Measurements from ENCODE around the gene PDK1.
"Not testable (repeated sequence)": the region's sequence is repeated elsewhere in the genome, so short reads cannot be mapped to it uniquely, and the experiment has no call there.

Gene PDK1

GRCh38 chr2:172540421-172540820 lies 15.5 kb upstream of the PDK1 start:
- Histone ChIP-seq H3K36me3 (ENCODE audit: insufficient read depth, low read length) (no peaks in the 10 kb centered on the region), H4K20me1 (ENCODE audit: insufficient read depth, low read length) (no peaks in the 10 kb centered on the region), H3K9ac (ENCODE audit: low read depth, low read length) (no peak overlapping the region), H3K27ac (ENCODE audit: low read length) (no peak overlapping the region), H3K4me3 (ENCODE audit: low read depth in 1 of 2, low read length in 2 of 2) (no peak overlapping the region), H3K79me2 (ENCODE audit: insufficient read depth, low read length) (no peaks in the 10 kb centered on the region), H2AFZ (ENCODE audit: low read depth, low read length) (no peak overlapping the region), H3K4me2 (ENCODE audit: insufficient read depth, low read length) (no peak overlapping the region), H3K4me1 (ENCODE audit: insufficient read depth, low read length) (no peaks in the 10 kb centered on the region), H3K27me3 (ENCODE audit: insufficient read depth, low read length, poor library complexity) (no peaks in the 10 kb centered on the region), H3K9me3 (ENCODE audit: insufficient read depth, low read length, severe bottlenecking) (peaks cover 19% of the 10 kb centered on the region)
- no peak for ATAC-seq (ENCODE audit: insufficient read depth, low read depth)
- no peak for TF ChIP-seq EZH2 (IDR thresholded peaks at IDR 0.05; ENCODE audit: borderline replicate concordance, low read depth, low read length, severe bottlenecking)
- no peak for TF ChIP-seq CTCF (IDR thresholded peaks at IDR 0.05; ENCODE audit: borderline replicate concordance, extremely low read depth, low read length, poor library complexity, severe bottlenecking)
- no peak for DNase-seq

DNA sequence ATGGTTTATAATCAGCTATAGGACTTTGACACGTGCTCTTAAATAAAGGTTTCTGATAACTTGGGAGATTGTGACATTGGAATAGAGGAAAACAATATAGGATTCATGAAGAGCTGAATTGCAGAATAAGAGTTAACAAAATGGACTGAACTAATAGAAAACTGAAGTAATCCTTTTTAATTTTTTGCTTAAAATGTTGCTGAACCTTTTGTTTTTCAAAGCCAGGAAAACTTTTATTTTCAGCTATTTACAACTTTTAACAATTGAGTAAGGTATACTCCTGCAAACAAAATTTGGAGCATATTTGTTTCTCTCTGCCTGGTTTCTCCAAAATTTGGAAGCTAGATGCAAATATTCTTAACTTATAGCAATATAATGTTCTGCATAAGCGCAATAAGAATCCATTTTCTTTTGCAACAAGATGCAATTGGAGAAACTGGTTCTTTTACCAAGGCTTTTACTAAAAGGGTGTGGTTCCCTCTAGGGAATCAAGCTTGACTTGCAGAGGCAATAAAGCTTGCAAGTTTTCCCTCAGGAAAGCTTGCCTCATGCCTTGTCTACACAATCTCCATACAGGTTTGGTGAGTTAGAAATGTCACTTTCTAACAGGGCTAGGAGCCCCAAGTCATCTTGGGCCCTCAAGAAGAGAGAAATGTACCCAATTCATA lies 10.3 kb upstream of the PDK1 start:
- ATAC-seq (ENCODE audit: insufficient read depth, low read depth): no peak
- no peaks in the 10 kb centered on the region for H3K79me2 ChIP-seq (ENCODE audit: insufficient read depth, low read length)
- H3K4me3 ChIP-seq (ENCODE audit: low read depth in 1 of 2, low read length in 2 of 2): no peak overlapping the region
- peaks cover 42% of the 10 kb centered on the region for H3K9me3 ChIP-seq (ENCODE audit: insufficient read depth, low read length, severe bottlenecking)
- no peaks in the 10 kb centered on the region for H3K4me1 ChIP-seq (ENCODE audit: insufficient read depth, low read length)
- no peaks in the 10 kb centered on the region for H4K20me1 ChIP-seq (ENCODE audit: insufficient read depth, low read length)
- no peak overlapping the region for H2AFZ ChIP-seq (ENCODE audit: low read depth, low read length)
- no peaks in the 10 kb centered on the region; the same call in 1 of the 2 replicates for H3K36me3 ChIP-seq (ENCODE audit: insufficient read depth, low read length)
- no peaks in the 10 kb centered on the region for H3K27me3 ChIP-seq (ENCODE audit: insufficient read depth, low read length, poor library complexity)
- no peak for TF ChIP-seq EZH2 (IDR thresholded peaks at IDR 0.05; ENCODE audit: borderline replicate concordance, low read depth, low read length, severe bottlenecking)
- no peak for TF ChIP-seq CTCF (IDR thresholded peaks at IDR 0.05; ENCODE audit: borderline replicate concordance, extremely low read depth, low read length, poor library complexity, severe bottlenecking)
- H3K27ac ChIP-seq (ENCODE audit: low read length): no peak overlapping the region
- DNase-seq: no peak
- no peak overlapping the region for H3K9ac ChIP-seq (ENCODE audit: low read depth, low read length)
- H3K4me2 ChIP-seq (ENCODE audit: insufficient read depth, low read length): no peak overlapping the region

GRCh38 chr2:172549131-172549530 lies 6.8 kb upstream of the PDK1 start:
- Histone ChIP-seq H3K27ac (ENCODE audit: low read length) (no peak overlapping the region), H3K4me3 (ENCODE audit: low read depth in 1 of 2, low read length in 2 of 2) (no peak overlapping the region), H3K9me3 (ENCODE audit: insufficient read depth, low read length, severe bottlenecking) (peaks cover 40% of the 10 kb centered on the region), H3K27me3 (ENCODE audit: insufficient read depth, low read length, poor library complexity) (no peaks in the 10 kb centered on the region), H3K79me2 (ENCODE audit: insufficient read depth, low read length) (no peaks in the 10 kb centered on the region), H3K9ac (ENCODE audit: low read depth, low read length) (no peak overlapping the region), H2AFZ (ENCODE audit: low read depth, low read length) (no peak overlapping the region), H3K36me3 (ENCODE audit: insufficient read depth, low read length) (no peaks in the 10 kb centered on the region; the same call in 1 of the 2 replicates), H3K4me1 (ENCODE audit: insufficient read depth, low read length) (peaks cover 2% of the 10 kb centered on the region; the same call in 1 of the 2 replicates), H4K20me1 (ENCODE audit: insufficient read depth, low read length) (no peaks in the 10 kb centered on the region), H3K4me2 (ENCODE audit: insufficient read depth, low read length) (no peak overlapping the region)
- ATAC-seq (ENCODE audit: insufficient read depth, low read depth): no peak
- TF ChIP-seq EZH2 (IDR thresholded peaks at IDR 0.05; ENCODE audit: borderline replicate concordance, low read depth, low read length, severe bottlenecking) (no peak), CTCF (IDR thresholded peaks at IDR 0.05; ENCODE audit: borderline replicate concordance, extremely low read depth, low read length, poor library complexity, severe bottlenecking) (no peak)
- no peak for DNase-seq

DNA sequence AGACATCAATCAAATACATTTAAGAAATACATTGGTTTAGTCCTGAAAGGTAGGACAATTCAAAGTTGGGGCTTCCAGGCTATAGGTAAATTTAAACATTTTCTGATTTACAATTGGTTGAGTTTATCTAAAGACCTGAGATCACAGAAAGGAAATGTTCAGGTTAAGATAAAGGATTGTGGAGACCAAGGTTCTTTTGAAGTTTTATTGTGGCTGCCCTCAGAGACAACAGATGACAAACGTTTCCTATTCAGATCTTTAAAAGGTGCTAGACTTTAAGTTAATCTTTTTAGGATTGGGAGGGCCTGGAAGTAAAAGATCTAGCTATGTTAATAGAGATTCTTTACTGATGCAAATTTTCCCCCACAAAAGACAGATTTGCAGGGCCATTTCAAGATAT lies 6.1 kb upstream of the PDK1 start:
- DNase-seq; H3K27ac ChIP-seq (ENCODE audit: low read length); H3K36me3 ChIP-seq (ENCODE audit: insufficient read depth, low read length); H3K4me3 ChIP-seq (ENCODE audit: low read depth in 1 of 2, low read length in 2 of 2); H3K79me2 ChIP-seq (ENCODE audit: insufficient read depth, low read length); ATAC-seq (ENCODE audit: insufficient read depth, low read depth); H4K20me1 ChIP-seq (ENCODE audit: insufficient read depth, low read length); H3K9ac ChIP-seq (ENCODE audit: low read depth, low read length); H2AFZ ChIP-seq (ENCODE audit: low read depth, low read length); H3K27me3 ChIP-seq (ENCODE audit: insufficient read depth, low read length, poor library complexity); H3K4me1 ChIP-seq (ENCODE audit: insufficient read depth, low read length); H3K4me2 ChIP-seq (ENCODE audit: insufficient read depth, low read length): not testable (repeated sequence)
- H3K9me3 ChIP-seq (ENCODE audit: insufficient read depth, low read length, severe bottlenecking): peaks cover 36% of the 10 kb centered on the region
